Frontal cortex (tissue), 4 donors: ENCODE measurements around the gene EXOC2. TPM values are rescaled to one million over a fixed set of nuclear protein-coding genes. Genes with fewer than 3 reads are reported as not detected.

ENCODE experiments used
- DNase-seq, 2 donors: peaks; one replicate each; pipeline ENCODE4 v3.0.0; 2012; ENCODE audit warnings: low spot score in 2 of 2
- FAIRE-seq: peaks from 2 replicates; lab custom pipeline; 2012; peaks lifted over from hg19 to GRCh38; lab: Jason Lieb, UNC
- total RNA-seq: library from RNA; depleted of rRNA; stranded (reverse); fragments of >200 nt; gene quantifications from one replicate; pipeline ENCODE4 v1.2.3, GENCODE V29; 2014
- donor health status: control.
- donor health status: control.
- donor health status: control.

The EXOC2 gene
- total RNA-seq, 1 donor from 2014 or later, result 61.6 TPM

DNA sequence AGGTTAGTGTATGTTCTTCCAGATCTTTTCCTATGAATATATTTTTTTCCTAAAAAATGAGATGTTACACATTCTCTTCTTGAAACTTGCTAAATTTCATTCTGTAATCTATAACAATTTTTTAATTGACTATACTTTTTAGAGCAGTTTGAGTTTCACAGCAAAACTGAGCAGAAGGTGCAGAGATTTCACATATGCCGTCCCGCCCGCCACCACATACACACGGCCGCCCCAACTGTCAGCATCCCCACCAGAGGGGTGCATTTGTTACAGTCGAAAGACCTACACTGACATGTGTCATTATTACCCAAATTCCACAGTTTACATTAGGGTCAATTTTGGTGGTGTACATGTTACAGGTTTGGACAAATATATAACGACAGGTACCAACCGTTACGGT, 184.9 kb downstream of the EXOC2 start:
- FAIRE-seq (no peak), DNase-seq (no peak)

GRCh38 chr6:506920-507622, 185.9 kb downstream of the EXOC2 start:
- FAIRE-seq (no peak), DNase-seq (no peak)

DNA sequence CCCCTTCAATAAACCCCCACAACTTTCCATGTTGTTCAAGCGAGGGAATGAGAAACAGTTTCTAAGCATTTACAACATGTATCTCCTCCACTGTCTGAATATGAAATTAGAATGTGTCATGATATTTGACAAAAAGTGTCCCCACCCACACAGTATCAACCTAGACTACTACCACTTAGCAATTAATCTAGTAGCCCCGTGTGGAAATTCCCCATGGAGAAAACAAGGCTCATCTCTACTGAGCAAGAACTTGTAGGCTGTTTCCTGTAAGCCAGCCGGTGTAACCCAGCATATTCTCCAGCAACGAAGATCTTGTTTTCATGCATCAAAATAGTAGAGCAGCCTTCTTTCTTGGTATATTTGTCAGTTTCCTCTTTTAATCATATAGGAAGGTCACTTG, 186.4 kb downstream of the EXOC2 start:
- no peak for DNase-seq
- no peak for FAIRE-seq

DNA sequence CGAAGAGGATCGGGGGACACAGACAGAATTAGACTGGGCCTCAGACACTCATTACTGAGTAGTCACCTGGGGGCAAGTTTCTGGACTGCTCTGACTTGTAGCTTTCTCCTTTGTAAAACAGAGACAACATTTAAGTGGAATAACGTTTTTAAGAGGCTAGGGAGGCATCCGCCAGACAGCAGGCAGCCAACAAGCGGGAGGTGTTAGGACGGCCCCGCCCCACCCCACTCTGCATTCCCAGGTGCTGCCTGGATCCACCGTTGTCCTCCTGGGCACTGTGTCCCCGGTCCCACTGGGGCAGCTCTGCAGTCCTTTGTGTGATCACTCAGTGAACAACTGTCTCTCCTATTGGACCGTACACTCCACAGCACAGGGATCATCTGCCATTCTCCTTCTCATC, 187.6 kb downstream of the EXOC2 start:
- no peak for FAIRE-seq

GRCh38 chr6:504446-504980, 188.4 kb downstream of the EXOC2 start:
- no peak for FAIRE-seq
- no peak for DNase-seq

More for the DNA sequence above, 187.6 kb downstream of the EXOC2 start:
- DNase-seq, result no peak

DNA sequence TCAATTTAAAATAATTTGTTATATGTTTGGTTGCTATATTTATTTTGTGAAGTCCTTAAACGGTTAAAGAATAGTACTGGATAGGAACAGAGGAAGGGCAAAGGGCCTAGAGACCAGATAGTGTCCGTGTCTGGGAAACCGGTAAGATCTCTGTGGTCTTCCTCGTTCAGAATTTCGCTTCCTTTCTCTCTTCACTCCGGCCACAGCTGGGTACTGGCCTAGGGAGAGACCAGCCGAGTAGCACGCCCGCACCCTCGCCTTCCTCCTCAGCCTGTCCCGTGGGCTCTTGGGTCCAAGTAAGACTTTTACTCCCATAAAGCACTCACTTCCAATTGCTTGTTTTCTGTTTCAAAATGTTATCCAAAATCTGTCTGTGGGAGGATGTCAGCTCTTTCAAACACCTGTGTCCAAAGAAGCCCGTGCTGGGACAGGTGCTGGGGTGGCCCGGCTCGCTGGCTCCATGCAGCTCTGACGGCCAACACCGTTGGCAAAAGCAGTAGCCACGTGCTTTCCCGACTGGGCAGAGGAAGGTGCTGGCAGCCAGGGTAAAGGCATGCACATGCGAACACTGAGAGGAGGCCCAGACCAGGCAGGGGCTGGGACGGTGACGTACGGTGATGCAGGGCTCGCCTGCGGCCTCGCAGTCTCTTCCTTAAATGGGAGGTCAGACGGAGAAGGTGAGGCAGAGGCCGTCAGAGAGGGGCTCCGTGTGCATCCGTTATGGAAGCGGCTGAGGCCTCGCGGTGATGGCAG, 189.2 kb downstream of the EXOC2 start:
- FAIRE-seq, result no peak
- DNase-seq, result no peak

DNA sequence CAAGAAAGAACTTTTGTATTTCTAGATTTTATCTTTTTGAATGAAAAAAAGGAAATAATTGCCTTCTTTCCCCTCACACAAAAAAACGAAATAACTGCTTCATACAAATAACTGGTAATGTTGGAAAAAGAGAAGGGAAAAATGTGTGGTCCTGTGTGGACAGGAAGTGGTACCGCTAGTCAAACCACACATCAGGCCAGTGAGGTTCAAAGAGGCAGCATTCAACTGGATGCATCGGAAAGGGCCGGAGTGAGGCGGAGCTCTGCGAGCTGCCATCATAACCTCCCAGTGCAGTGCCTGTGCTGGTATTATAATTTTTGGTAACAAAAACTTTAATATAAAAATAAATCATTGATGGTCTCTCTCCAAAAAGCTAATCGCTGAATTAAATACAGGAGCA, 190.2 kb downstream of the EXOC2 start:
- DNase-seq, result no peak
- FAIRE-seq, result no peak

GRCh38 chr6:501891-502601, 190.9 kb downstream of the EXOC2 start:
- FAIRE-seq (no peak), DNase-seq (no peak)

- no peak for FAIRE-seq
- DNase-seq, result no peak
Measured at GRCh38 chr6:499617-500016, 193.3 kb downstream of the EXOC2 start.

GRCh38 chr6:498795-499231, 194.1 kb downstream of the EXOC2 start:
- DNase-seq, result no peak
- FAIRE-seq, result no peak

DNA sequence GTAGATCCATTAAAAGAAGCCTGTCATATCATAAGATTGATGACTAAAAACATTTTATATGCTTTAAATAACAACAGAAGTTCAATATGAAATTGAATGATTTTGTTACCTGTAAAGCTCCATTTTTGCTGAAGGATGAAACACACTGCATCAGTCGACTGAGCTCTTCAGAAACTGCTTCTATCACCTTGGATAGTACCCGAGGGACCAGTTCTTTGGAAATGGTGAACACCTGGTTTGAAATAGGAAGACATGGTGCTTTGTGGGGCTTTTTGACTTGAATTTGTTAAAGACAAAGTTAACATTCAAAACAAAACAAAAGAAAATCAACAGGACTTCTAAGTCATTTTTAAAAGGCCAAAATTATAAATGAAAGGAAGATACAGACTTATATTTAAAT, 195.7 kb downstream of the EXOC2 start:
- FAIRE-seq (no peak), DNase-seq (no peak)

DNA sequence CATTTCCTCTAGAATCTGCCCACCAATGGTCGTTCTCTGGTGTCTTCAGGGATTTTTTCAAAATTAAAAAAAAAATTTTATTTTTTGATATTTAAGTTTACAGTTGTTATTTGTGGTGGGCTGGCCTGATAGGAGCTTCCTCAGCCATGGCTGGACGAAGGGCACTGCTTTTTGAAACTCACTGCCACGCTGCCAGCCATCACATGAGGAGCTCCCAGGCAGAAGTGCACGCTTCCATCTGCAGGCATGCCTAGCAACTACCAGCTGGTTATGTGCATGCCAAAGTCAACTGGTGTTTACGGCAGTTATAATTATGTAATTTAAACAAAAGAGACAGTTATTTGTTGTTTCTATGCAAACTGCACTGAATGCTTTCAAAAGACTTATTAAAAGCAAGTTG, 196.3 kb downstream of the EXOC2 start:
- DNase-seq (no peak), FAIRE-seq (no peak)

GRCh38 chr6:494394-494793, 198.5 kb downstream of the EXOC2 start:
- FAIRE-seq, result no peak

GRCh38 chr6:493840-494239, 199.1 kb downstream of the EXOC2 start:
- DNase-seq, result no peak
- FAIRE-seq, result no peak

More at GRCh38 chr6:494394-494793, 198.5 kb downstream of the EXOC2 start:
- DNase-seq, result no peak

DNA sequence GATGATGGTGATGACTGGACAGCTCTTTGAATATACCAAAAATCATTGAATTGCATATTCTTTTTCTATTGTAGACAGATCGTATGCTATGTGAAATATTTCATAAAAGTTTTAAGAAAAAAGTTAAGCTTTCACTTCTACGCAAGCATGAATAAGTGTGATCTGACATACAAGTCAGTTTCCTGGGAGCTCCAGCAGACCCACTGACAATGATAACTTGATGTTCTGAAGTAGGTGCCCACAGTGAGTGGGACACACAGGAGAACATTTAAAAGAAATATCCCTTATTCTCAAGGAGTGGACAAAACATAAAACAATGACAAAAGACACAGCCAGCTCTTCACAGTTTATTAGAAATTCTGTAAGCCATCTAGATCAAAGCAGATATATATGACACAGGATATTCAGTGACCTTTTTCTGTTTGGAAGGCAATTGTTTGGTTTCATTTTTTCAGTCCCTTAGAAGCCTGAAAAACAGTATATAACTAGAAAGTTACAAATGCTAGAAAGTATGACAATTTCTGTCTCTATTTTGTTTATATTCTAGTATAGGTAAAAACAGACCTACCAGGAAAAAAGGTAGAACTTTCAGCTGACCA, 200.0 kb downstream of the EXOC2 start:
- FAIRE-seq (no peak), DNase-seq (no peak)

DNA sequence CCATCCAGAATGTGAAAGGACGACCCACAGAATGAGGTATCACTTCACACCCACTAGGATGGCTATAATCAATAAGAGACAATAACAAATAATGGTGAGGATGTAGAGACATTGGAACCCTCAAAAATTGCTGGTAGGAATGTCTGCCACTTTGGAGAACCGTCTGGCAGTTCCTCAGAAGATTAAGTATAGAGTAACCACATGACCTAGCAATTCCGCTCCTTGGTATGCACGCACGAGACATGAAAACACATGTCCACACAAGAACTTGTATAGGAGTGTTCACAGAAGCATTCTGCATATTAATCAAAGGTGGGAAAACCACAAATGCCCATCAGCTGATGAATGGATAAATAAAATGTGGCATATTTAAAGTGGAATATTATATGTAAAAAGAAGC, 200.8 kb downstream of the EXOC2 start:
- no peak for DNase-seq
- FAIRE-seq, result no peak

DNA sequence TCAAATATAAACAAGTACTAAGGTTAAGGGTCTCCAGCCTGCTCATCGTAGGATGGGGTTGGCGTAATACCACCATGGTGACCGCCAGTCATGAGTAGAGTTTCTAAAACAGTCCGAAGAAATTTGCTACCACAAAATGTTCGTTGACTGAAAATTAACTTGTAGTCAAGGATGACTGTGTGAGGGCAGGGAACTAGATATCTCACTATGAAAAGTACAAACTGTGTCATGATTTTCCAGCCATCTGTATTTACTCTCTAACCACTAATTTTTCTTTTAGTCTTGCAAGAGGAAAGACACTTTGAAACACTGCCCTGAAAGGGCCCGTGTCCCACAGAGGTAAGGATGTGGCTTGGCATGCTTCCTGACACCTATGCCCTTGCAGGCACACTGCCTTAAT, 201.7 kb downstream of the EXOC2 start:
- FAIRE-seq (no peak), DNase-seq (no peak)

- FAIRE-seq (no peak), DNase-seq (no peak)
Measured at GRCh38 chr6:490251-491037, 202.5 kb downstream of the EXOC2 start.

DNA sequence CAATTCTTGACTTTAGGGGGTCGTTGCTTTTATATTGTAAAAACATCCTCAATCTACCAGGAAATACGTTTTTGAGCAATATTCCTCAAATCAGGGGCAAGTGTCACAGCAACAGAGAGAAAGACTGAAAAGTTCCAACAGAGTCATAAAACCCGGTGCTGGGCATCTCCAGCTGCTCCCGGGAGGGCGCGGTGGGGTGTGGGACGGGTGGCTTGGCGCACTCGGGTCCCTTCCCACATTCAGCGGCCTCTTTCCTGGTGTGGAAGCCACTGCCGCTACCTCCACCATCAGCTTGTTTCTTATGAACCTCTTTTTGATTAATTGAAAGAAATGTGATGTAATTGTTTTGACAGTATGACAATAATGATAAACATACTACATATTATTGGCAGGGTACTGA, 203.2 kb downstream of the EXOC2 start:
- DNase-seq, result no peak

More for the DNA sequence above, 203.2 kb downstream of the EXOC2 start:
- FAIRE-seq, result no peak
